HFFc6 (cell line): ENCODE results near the gene PTPRN. TPM values are rescaled to one million over a fixed set of nuclear protein-coding genes. Genes with fewer than 3 reads are reported as not detected.

ENCODE experiments used
- DNase-seq: peaks from one replicate; pipeline ENCODE4 v3.0.0-alpha.2; 2018
- H3K27ac Mint-ChIP-seq: 2 replicates; pipeline ENCODE4 v1.8.0; 2020; ENCODE audit warnings: mild to moderate bottlenecking, mixed read lengths
- H3K27me3 Mint-ChIP-seq: 2 replicates; pipeline ENCODE4 v1.8.0; 2021; ENCODE audit warnings: mild to moderate bottlenecking, moderate library complexity, mixed read lengths; ENCODE audit not compliant: insufficient read depth
- H3K36me3 Mint-ChIP-seq: 2 replicates; pipeline ENCODE4 v1.8.0; 2021; ENCODE audit warnings: low read depth, mixed read lengths
- H3K4me1 Mint-ChIP-seq: 2 replicates; pipeline ENCODE4 v1.8.0; 2020; ENCODE audit warnings: low read depth, mixed read lengths
- H3K4me3 Mint-ChIP-seq: 2 replicates; pipeline ENCODE4 v1.8.0; 2020; ENCODE audit warnings: mild to moderate bottlenecking, moderate library complexity, mixed read lengths
- H3K9me3 Mint-ChIP-seq: 2 replicates; pipeline ENCODE4 v1.8.0; 2020; ENCODE audit warnings: mild to moderate bottlenecking, mixed read lengths
- CTCF ChIP-seq: fragments of 200-600 bp; sonication (generic); IDR thresholded peaks from 2 replicates; pipeline ENCODE4 v1.5.0; 2021; ENCODE audit warnings: antibody characterized with exemption, mild to moderate bottlenecking
- long read RNA-seq: library from polyadenylated mRNA; unstranded; transcript quantifications from one replicate; pipeline ENCODE4 v2.0.0, GENCODE V29; 2019
- total RNA-seq, 6 experiments: library from RNA; stranded (reverse); fragmentation: NEBNext Ultra II Directional; extraction: Animal tissue kit (Norgen Biotek cat#: 25700); gene quantifications; 2 replicates in 1 of 6; 3 replicates in 5 of 6; pipeline ENCODE4 v1.2.3, GENCODE V29; 2021

PTPRN gene
- 10 to 100 TPM in 5 of 6 experiments, 1 to 10 TPM in 1; 5.2 to 18.3 (median 15.2) TPM for total RNA-seq
- long read RNA-seq, partial matches to known transcripts, result 3 of 6 reads
- long read RNA-seq, other reads (novel, unspliced or antisense), result 3 of 6 reads

GRCh38 chr2:219309278-219309677, at the start of gene PTPRN:
Gene PTPRN, minus strand, starts transcription at chr2:219309401. Its CDS starts 69 bp downstream, at chr2:219309332.
- H3K27me3 Mint-ChIP-seq, result peaks cover 22% of the 10 kb centered on the region
- H3K4me3 Mint-ChIP-seq, result peak within 1 kb of the TSS; percentile 86
- no peaks in the 10 kb centered on the region; the same call in 1 of the 2 replicates for H3K36me3 Mint-ChIP-seq
- no peak for TF ChIP-seq CTCF
- no peak for DNase-seq
- H3K4me1 Mint-ChIP-seq, result peaks cover 14% of the 10 kb centered on the region
- H3K9me3 Mint-ChIP-seq, result no peaks in the 10 kb centered on the region
- H3K27ac Mint-ChIP-seq, result peak within 1 kb of the TSS; percentile 32

GRCh38 chr2:219358170-219359075, 49.2 kb upstream of the PTPRN start:
- Mint-ChIP-seq H3K27ac (no peak overlapping the region), H3K9me3 (no peaks in the 10 kb centered on the region), H3K4me3 (no peak overlapping the region), H3K36me3 (no peaks in the 10 kb centered on the region), H3K27me3 (peaks cover 36% of the 10 kb centered on the region), H3K4me1 (peaks cover 16% of the 10 kb centered on the region)
- no peak for DNase-seq
- TF ChIP-seq CTCF, result no peak

- H3K27me3 Mint-ChIP-seq, result peaks cover 38% of the 10 kb centered on the region
- no peak overlapping the region for H3K27ac Mint-ChIP-seq
These were observed 47.6 kb upstream of the PTPRN start for GRCh38 chr2:219356834-219357233.

GRCh38 chr2:219354582-219354981, 45.4 kb upstream of the PTPRN start:
- Mint-ChIP-seq H3K36me3 (no peaks in the 10 kb centered on the region), H3K4me3 (no peak overlapping the region), H3K27ac (no peak overlapping the region), H3K4me1 (peaks cover 18% of the 10 kb centered on the region), H3K9me3 (no peaks in the 10 kb centered on the region), H3K27me3 (peaks cover 29% of the 10 kb centered on the region)
- no peak for TF ChIP-seq CTCF
- no peak for DNase-seq

More at GRCh38 chr2:219356834-219357233, 47.6 kb upstream of the PTPRN start:
- H3K4me1 Mint-ChIP-seq, result peaks cover under 1% of the 10 kb centered on the region
- H3K4me3 Mint-ChIP-seq, result no peak overlapping the region
- TF ChIP-seq CTCF, result no peak
- H3K9me3 Mint-ChIP-seq, result no peaks in the 10 kb centered on the region
- DNase-seq, result no peak
- no peaks in the 10 kb centered on the region for H3K36me3 Mint-ChIP-seq

- Mint-ChIP-seq H3K36me3 (no peaks in the 10 kb centered on the region), H3K4me1 (peaks cover 18% of the 10 kb centered on the region), H3K27ac (no peak overlapping the region), H3K9me3 (no peaks in the 10 kb centered on the region), H3K4me3 (no peak overlapping the region), H3K27me3 (peaks cover 19% of the 10 kb centered on the region)
- no peak for DNase-seq
- no peak for TF ChIP-seq CTCF
These were observed 43.9 kb upstream of the PTPRN start for GRCh38 chr2:219353129-219353528.
